Neutrophil (primary cell): ENCODE data around the gene NRARP.

Experiments
- H3K27ac ChIP-seq: fragments of 200-600 bp; sonication (generic); 2 replicates; pipeline ENCODE4 v1.5.1; 2016; ENCODE audit warnings: mild to moderate bottlenecking, moderate library complexity
- H3K27me3 ChIP-seq: fragments of 200-600 bp; sonication (generic); 2 replicates; pipeline ENCODE4 v1.6.0; 2016; ENCODE audit warnings: mild to moderate bottlenecking
- H3K36me3 ChIP-seq: fragments of 200-600 bp; sonication (generic); 2 replicates; pipeline ENCODE4 v1.5.1; 2017
- H3K4me1 ChIP-seq, 2 experiments: fragments of 200-600 bp in 1 of 2; sonication (generic) in 1 of 2; 1 replicate in 1 of 2; 2 replicates in 1 of 2; pipeline versions ENCODE4 v1.5.1 to v1.6.1; 2013 to 2016; ENCODE audit warnings: low read depth in 1 of 2, low read length in 1 of 2, mild to moderate bottlenecking in 1 of 2, moderate library complexity in 1 of 2; ENCODE audit not compliant: control insufficient read depth in 1 of 2, insufficient read depth in 1 of 2
- H3K4me3 ChIP-seq, 2 experiments: fragments of 200-600 bp in 1 of 2; sonication (generic) in 1 of 2; 1 replicate in 1 of 2; 2 replicates in 1 of 2; pipeline ENCODE4 v1.5.1; 2013 to 2016; ENCODE audit warnings: low read depth in 1 of 2, low read length in 1 of 2, mild to moderate bottlenecking in 1 of 2, moderate library complexity in 1 of 2
- H3K9me3 ChIP-seq: fragments of 200-600 bp; sonication (generic); 2 replicates; pipeline ENCODE4 v1.5.1; 2016
- TF ChIP-seq, protein P1 (sequence below): fragments of 200-600 bp; sonication (generic); IDR thresholded peaks from 2 replicates; pipeline ENCODE4 v1.5.1; 2016; ENCODE audit warnings: antibody characterized with exemption

Gene NRARP

GRCh38 chr9:137311986-137312851 is 10.1 kb upstream of the NRARP start:
- Histone ChIP-seq H3K27ac (no peak overlapping the region), H3K9me3 (no peaks in the 10 kb centered on the region), H3K4me3 (no peak overlapping the region), H3K27me3 (peaks cover 59% of the 10 kb centered on the region), H3K36me3 (no peaks in the 10 kb centered on the region), H3K4me1 (no peaks in the 10 kb centered on the region)
- TF ChIP-seq, protein P1, sequence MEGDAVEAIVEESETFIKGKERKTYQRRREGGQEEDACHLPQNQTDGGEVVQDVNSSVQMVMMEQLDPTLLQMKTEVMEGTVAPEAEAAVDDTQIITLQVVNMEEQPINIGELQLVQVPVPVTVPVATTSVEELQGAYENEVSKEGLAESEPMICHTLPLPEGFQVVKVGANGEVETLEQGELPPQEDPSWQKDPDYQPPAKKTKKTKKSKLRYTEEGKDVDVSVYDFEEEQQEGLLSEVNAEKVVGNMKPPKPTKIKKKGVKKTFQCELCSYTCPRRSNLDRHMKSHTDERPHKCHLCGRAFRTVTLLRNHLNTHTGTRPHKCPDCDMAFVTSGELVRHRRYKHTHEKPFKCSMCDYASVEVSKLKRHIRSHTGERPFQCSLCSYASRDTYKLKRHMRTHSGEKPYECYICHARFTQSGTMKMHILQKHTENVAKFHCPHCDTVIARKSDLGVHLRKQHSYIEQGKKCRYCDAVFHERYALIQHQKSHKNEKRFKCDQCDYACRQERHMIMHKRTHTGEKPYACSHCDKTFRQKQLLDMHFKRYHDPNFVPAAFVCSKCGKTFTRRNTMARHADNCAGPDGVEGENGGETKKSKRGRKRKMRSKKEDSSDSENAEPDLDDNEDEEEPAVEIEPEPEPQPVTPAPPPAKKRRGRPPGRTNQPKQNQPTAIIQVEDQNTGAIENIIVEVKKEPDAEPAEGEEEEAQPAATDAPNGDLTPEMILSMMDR: no peak

DNA sequence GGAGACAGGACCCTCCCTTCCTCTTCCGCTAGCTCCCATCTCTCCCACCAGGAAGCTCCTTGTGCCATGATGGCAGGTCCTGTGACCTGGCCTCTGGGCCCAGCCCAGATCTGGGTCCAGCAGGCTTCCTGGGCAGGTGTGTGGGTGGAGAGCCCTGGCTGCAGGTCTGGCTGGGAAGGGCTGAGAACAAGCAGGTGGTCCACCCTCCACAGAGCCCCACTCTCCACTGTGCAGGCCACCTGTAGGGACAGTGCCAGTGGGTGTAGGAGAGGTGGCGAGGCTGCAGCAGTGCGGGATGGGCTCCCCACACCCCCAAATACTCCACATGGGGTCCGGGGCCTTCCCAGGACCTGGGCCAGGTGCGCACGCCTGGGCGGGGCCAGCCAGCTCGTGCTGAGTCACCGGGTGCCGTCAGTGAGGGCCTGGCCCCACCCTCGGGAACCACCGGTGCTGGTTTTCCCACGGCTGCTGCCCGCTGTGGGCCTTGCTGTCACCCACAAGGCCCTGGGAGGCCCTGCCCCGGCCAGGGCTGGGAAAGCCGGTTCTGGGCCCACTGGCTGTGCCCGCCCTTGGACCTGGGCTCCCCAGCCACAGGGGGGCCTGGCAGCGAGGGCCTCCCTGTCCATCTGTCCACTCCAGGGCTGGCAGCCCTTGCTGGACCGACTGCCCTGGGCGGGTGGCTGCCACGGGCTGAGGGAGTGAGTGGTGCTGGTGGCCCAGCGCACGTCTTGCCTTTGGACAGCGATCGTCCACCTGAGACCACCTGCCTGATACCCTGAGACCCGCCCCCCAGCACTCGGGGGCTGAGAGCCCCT is 9.3 kb upstream of the NRARP start:
- Histone ChIP-seq H3K9me3 (no peaks in the 10 kb centered on the region), H3K36me3 (no peaks in the 10 kb centered on the region), H3K27me3 (peaks cover 59% of the 10 kb centered on the region), H3K4me1 (no peaks in the 10 kb centered on the region), H3K27ac (no peak overlapping the region), H3K4me3 (no peak overlapping the region)
- TF ChIP-seq, protein P1: no peak

DNA sequence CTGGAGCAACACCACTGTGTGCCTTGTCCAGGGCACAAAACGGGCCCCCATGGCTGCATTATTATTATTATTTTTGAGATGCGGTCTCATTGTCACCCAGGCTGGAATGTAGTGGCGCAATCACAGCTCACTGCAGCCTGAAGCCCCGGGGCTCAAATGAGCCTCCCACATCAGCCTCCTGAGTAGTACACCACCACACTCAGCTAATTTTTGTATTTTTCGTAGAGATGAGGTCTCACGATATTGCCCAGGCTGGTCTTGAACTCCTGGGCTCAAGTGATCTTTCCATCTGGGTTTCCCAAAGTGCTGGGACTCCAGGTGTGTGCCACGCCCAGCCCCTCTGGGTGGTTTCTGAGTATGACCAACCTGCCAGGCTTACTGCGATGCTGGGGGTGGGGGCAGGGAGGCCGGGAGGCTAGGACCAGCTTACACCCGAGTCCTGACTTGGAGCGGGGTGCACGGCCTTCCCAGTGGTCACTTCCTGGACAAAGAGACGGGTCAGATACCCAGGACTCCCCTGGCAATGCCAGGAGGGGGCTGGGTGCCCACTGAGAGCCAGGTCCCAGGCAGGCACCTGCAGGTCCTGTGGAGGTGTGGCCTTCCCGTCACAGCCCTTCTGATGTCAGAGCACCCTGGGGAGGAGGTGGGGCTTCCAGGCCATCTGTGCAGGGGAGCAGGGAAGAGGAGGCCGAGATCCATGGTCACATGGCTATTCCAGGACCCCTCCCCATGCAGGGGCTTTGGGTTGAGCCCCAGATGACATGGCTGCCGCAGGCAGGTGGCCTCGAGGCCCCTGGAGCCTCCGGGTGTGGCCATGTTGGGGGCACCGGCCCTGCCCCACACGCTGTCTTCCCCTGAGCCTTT is 8.3 kb upstream of the NRARP start:
- Histone ChIP-seq H3K27me3 (peaks cover 59% of the 10 kb centered on the region), H3K9me3 (no peaks in the 10 kb centered on the region), H3K36me3 (no peaks in the 10 kb centered on the region), H3K4me3 (no peak overlapping the region), H3K27ac (no peak overlapping the region), H3K4me1 (no peaks in the 10 kb centered on the region)
- TF ChIP-seq, protein P1: no peak

DNA sequence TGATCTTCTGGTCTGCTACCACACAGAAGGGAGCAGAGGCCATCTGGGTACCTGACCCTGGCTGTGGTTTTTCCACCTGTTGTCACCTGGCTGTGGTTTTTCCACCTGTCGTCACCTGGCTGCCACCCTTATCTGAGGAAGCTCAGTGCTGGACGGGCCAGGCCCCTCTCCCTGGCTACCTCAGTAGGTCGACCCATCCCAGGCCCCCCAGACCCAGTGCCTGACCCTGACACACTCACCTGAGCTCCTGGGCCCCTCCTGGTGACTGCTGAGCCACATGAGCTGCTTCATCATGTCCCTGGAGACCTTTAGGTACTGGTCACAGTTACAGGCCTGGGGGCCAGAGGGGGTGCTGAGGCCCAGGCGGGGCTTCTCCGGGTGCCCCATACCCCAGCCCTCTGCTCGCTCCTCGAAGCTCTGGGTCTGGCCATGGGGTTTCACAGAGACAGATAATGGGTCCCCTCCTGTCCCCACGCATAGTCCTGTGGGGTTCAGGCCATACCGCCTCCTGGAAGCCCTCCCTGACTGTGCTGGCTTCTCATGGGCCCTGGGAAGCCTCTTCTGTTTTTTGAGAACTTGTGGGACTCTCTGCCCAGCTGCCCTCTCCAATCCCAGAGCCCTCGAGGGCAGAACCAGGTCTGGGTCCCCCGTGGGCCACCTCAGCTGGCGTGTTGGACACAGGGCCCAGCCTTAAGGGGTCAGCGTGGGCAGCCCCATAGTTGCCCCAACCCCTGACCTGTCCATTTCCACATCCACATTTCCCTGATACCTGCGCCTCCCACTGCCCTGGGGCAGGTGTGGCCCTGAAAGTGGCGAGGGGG is 7.5 kb upstream of the NRARP start:
- H3K9me3 ChIP-seq: no peaks in the 10 kb centered on the region
- H3K36me3 ChIP-seq: no peaks in the 10 kb centered on the region
- H3K27me3 ChIP-seq: peaks cover 59% of the 10 kb centered on the region
- H3K4me1 ChIP-seq: no peaks in the 10 kb centered on the region
- no peak overlapping the region for H3K27ac ChIP-seq
- TF ChIP-seq, protein P1: no peak
- no peak overlapping the region for H3K4me3 ChIP-seq
